Epidermal melanocyte (primary cell): ENCODE results near the gene THOC6.
A peak's percentile ranks its signal among the peaks of the same experiment; 100 is the strongest.

ENCODE experiments used
- DNase-seq: peaks from one replicate; pipeline ENCODE4 v3.0.0; 2011; ENCODE audit warnings: low spot score; ENCODE audit not compliant: insufficient read length

The THOC6 gene

GRCh38 chr16:2991566-2992261 lies 32.1 kb upstream of the THOC6 start:
- DNase-seq, result no peak

GRCh38 chr16:2992383-2993081 lies 31.3 kb upstream of the THOC6 start:
- DNase-seq, result no peak

- DNase-seq, result no peak
These were observed 27.5 kb upstream of the THOC6 start for GRCh38 chr16:2996298-2996697.

GRCh38 chr16:2999929-3000328 lies 23.9 kb upstream of the THOC6 start:
- no peak for DNase-seq

- DNase-seq, result no peak
These were observed 23.3 kb upstream of the THOC6 start for GRCh38 chr16:3000540-3000939.

GRCh38 chr16:3001316-3001715 lies 22.5 kb upstream of the THOC6 start:
- no peak for DNase-seq

- peak; percentile 99 for DNase-seq
These were observed 20.1 kb upstream of the THOC6 start for GRCh38 chr16:3003582-3004270.

GRCh38 chr16:3004319-3004718 lies 19.5 kb upstream of the THOC6 start:
- DNase-seq, result no peak

- no peak for DNase-seq
These were observed 19.0 kb upstream of the THOC6 start for GRCh38 chr16:3004781-3005284.

- no peak for DNase-seq
These were observed 16.5 kb upstream of the THOC6 start for GRCh38 chr16:3007059-3007956.

GRCh38 chr16:3007957-3008689 lies 15.7 kb upstream of the THOC6 start:
- DNase-seq, result no peak

GRCh38 chr16:3008690-3009037 lies 15.2 kb upstream of the THOC6 start:
- no peak for DNase-seq

GRCh38 chr16:3009568-3010390 lies 14.1 kb upstream of the THOC6 start:
- DNase-seq, result no peak

GRCh38 chr16:3010510-3010909 lies 13.3 kb upstream of the THOC6 start:
- no peak for DNase-seq

- DNase-seq, result no peak
These were observed 11.6 kb upstream of the THOC6 start for GRCh38 chr16:3012246-3012645.

GRCh38 chr16:3012828-3013420 lies 10.9 kb upstream of the THOC6 start, which contains the start of gene CLDN9:
Gene CLDN9, plus strand, starts transcription at chr16:3012923. Its CDS starts 440 bp downstream, at chr16:3013363.
- DNase-seq, result no peak

- no peak for DNase-seq
These were observed 10.3 kb upstream of the THOC6 start for GRCh38 chr16:3013491-3013951.

- no peak for DNase-seq
These were observed 9.7 kb upstream of the THOC6 start for GRCh38 chr16:3013998-3014690.

- DNase-seq, result no peak
These were observed 8.9 kb upstream of the THOC6 start for GRCh38 chr16:3014971-3015370.
